Mucosa of descending colon (tissue), 3 donors: ENCODE data around the gene SEC14L1. TPM values are rescaled to one million over a fixed set of nuclear protein-coding genes. Genes with fewer than 3 reads are reported as not detected.

Experiments
- ATAC-seq: fragments of 200-7000 bp; cut with Tn5 transposase; one replicate; pipeline ENCODE4 v1.9.1; 2020; ENCODE audit warnings: mild to moderate bottlenecking, moderate library complexity
- DNase-seq, 3 donors: peaks; one replicate each; pipeline ENCODE4 v3.0.0-alpha.2; 2020
- H3K36me3 ChIP-seq: fragments of 200-600 bp; one replicate; pipeline ENCODE4 v1.8.0; 2021; ENCODE audit warnings: low read depth, mild to moderate bottlenecking
- H3K4me1 ChIP-seq: fragments of 200-600 bp; one replicate; pipeline ENCODE4 v1.8.0; 2021; ENCODE audit warnings: low read depth, mild to moderate bottlenecking
- H3K4me3 ChIP-seq: fragments of 200-600 bp; one replicate; pipeline ENCODE4 v1.8.0; 2021; ENCODE audit warnings: mild to moderate bottlenecking
- H3K9me3 ChIP-seq: fragments of 200-600 bp; one replicate; pipeline ENCODE4 v1.8.0; 2021; ENCODE audit warnings: mild to moderate bottlenecking
- intact Hi-C, 2 donors: fragments of 100-400 bp; cut with DNase I in 1 of 2; cut with micrococcal nuclease in 1 of 2; formaldehyde crosslinking; loops; one replicate each; pipeline versions ENCODE4 v1.11.0 to v1.11.1; 2022; cut with DNase I, micrococcal nuclease
- total RNA-seq, 3 donors: library from RNA; stranded (reverse); fragmentation: NEBNext Ultra II Directional in 2 of 3; extraction: Animal tissue kit (Norgen Biotek cat#: 25700) in 2 of 3; gene quantifications; one replicate each; pipeline versions ENCODE4 v1.2.1 to v1.2.4, GENCODE V29; 2021 to 2023
- TF ChIP-seq, protein P1 (sequence below): fragments of 200-600 bp; IDR thresholded peaks from one replicate; pipeline ENCODE4 v1.8.0; 2022; ENCODE audit warnings: antibody characterized with exemption, mild to moderate bottlenecking
- donor health status: DM: no; HTN: no; CAD: no; lungs with moderate emphysema.
- donor health status: DM: no; HTN: no; CAD: no.
- donor health status: DM: no; HTN: yes; CAD: no.

Gene SEC14L1
- total RNA-seq, 3 donors from 2014 or later = 24.5 to 44.6 (median 44.0) TPM

DNA sequence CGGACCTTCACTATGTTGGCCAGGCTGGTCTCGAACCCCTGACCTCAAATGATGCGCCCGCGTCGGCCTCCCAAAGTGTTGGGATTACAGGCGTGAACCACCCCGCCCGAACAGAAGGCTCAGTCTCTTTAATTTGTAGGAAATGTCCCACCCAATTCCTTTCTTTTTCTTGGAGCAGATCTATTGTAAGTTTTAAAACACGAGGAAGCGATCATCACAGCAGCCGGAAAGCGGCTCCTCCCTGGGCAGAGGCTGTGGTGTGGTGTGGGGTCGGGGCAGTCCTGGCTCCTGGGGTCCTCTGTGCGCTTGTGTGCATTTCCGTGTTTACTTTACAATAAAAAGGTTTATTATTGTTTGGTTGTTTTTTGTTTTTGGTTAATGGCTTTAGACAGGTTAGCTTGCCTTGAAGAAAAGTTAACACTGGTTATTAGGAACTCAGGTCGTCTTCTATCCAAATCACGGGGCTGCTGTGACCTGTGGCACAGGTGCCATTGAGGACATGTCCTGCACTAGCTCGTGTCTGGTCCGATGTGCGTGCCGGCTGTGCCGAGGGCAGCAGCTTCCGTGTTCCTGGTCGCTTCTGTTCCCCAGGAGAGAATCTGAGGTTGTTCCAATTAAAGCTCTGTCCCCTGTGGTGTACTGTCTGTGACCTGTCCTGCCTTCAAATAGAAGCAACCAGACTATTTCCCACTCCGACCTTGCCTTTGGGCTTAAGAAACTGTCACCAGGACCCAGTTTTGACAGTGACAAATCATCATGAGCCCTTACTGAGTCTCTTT is 83.1 kb downstream of the SEC14L1 start:
- intact Hi-C loops = no loop called here
- TF ChIP-seq, protein P1, sequence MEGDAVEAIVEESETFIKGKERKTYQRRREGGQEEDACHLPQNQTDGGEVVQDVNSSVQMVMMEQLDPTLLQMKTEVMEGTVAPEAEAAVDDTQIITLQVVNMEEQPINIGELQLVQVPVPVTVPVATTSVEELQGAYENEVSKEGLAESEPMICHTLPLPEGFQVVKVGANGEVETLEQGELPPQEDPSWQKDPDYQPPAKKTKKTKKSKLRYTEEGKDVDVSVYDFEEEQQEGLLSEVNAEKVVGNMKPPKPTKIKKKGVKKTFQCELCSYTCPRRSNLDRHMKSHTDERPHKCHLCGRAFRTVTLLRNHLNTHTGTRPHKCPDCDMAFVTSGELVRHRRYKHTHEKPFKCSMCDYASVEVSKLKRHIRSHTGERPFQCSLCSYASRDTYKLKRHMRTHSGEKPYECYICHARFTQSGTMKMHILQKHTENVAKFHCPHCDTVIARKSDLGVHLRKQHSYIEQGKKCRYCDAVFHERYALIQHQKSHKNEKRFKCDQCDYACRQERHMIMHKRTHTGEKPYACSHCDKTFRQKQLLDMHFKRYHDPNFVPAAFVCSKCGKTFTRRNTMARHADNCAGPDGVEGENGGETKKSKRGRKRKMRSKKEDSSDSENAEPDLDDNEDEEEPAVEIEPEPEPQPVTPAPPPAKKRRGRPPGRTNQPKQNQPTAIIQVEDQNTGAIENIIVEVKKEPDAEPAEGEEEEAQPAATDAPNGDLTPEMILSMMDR = no peak
- Histone ChIP-seq H3K36me3 (no peaks in the 10 kb centered on the region), H3K4me1 (no peaks in the 10 kb centered on the region), H3K9me3 (no peaks in the 10 kb centered on the region), H3K4me3 (no peak overlapping the region)
- ATAC-seq (peak; percentile 20), DNase-seq (no peak)

DNA sequence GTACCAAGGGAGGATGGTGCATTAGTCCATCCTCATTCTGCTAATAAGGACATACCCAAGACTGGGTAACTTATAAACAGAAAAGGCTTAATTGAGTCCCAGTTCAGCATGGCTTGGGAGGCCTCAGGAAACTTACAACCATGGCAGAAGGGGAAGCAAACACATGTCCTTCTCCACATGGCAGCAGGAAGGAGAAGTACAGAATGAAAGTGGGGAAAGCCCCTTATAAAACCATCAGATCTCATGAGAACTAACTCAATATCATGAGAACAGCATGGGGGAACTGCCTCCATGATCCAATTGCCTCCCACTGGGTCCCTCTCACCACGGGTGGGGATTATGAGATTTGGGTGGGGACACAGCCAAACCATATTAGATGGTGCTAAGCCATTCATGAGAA is 84.5 kb downstream of the SEC14L1 start:
- Histone ChIP-seq H3K4me3 (no peak overlapping the region), H3K4me1 (no peaks in the 10 kb centered on the region), H3K9me3 (no peaks in the 10 kb centered on the region), H3K36me3 (no peaks in the 10 kb centered on the region)
- TF ChIP-seq, protein P1 = no peak
- intact Hi-C loops = no loop called here
- DNase-seq (no peak), ATAC-seq (no peak)

DNA sequence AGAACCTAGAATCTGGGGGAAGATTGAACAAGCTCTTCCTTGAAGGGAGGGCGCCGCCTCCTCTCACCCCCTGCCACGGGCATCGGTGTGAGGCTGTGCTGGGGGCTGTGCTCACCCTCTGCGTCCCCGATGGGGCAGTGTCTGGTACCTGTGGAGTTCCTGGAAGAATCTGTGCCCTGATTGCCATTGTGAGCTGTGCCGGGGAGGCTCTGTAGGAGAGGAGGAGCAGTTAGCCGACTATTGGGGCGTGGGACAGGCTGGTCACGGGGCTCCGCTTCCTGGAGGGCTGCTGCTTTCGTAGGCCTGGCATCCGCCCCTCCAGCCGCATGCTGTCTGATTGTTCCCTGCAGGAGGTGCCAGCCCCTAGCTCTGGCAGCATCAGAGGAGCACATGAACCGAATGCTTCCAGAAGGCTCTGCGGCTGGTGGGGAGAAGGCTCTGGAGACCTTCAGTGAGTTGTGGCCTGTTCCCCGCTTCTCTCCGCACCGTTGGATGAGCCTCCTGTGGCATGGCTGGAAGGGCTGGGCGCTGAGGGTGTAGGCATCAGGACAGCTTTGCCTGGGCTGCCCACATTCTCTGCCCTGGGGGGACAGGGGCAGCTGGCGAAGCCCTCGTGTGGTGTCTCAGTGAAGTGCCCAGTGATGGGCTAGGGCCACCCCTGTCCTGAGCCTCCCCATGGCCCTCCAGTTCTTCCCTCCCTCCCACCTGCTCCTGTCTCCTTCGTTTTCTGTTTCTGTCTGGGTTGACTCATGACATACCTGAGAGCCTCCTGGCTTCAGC is 86.9 kb downstream of the SEC14L1 start:
- intact Hi-C loops = no loop called here
- no peak for ATAC-seq
- H3K4me1 ChIP-seq = no peaks in the 10 kb centered on the region
- H3K36me3 ChIP-seq = no peaks in the 10 kb centered on the region
- TF ChIP-seq, protein P1 = no peak
- no peak for DNase-seq
- H3K4me3 ChIP-seq = no peak overlapping the region
- no peaks in the 10 kb centered on the region for H3K9me3 ChIP-seq

DNA sequence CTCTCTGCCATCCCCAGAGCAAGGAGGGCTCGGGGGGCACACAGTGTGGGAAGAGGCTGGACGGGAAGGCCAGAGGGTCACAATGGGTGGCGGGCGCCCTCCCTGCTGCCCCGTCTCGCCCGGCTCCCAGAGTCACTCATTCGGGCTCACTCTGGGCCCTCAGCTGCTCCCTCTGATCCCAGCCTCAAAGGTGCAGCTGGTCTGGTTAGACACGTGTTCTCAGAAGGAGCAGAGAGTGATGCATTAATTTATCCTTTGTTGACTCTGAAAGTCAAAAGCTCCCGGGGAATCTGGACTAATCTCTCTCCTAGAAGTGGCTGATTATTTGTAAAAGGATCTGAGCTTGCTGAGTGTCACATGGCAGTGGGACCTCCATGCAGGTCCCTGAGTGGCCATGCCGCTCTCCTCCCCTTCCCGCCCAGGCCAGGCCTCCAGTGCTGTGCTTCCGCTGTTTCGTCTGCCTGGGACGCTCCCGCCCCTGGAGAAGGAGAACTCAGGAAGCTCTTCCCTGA is 87.5 kb downstream of the SEC14L1 start:
- TF ChIP-seq, protein P1 = no peak
- no peak overlapping the region for H3K4me3 ChIP-seq
- H3K4me1 ChIP-seq = no peaks in the 10 kb centered on the region
- no peaks in the 10 kb centered on the region for H3K9me3 ChIP-seq
- no peaks in the 10 kb centered on the region for H3K36me3 ChIP-seq
- ATAC-seq (no peak), DNase-seq (no peak)
- intact Hi-C loops = no loop called here

DNA sequence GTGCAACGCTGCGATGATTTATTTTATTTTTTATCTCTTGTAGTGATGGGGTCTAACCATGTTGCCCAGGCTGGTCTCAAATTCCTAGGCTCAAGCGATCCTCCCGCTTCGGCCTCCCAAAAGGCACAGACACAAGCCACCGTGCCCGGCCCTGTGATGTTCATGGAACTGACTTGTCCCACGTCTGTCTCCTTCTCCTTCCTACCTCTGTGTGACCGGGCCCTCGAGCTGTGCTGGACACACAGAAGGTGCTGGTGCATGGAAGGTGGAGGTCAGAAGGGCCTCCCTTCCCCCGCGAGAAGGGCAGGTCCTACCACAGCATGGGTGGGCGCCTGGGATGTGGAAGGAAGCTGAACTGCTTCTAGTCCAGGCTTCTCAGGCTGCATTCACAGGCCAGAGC is 88.0 kb downstream of the SEC14L1 start:
- TF ChIP-seq, protein P1 = no peak
- ATAC-seq = no peak
- peaks cover 4% of the 10 kb centered on the region for H3K4me1 ChIP-seq
- DNase-seq = no peak
- intact Hi-C loops = no loop called here
- no peaks in the 10 kb centered on the region for H3K36me3 ChIP-seq
- H3K4me3 ChIP-seq = no peak overlapping the region
- H3K9me3 ChIP-seq = no peaks in the 10 kb centered on the region
